Right kidney (tissue), 1 donor: ENCODE data around the gene TBC1D7.
A peak's percentile ranks its signal among the peaks of the same experiment; 100 is the strongest.
"Not testable (repeated sequence)": the region's sequence is repeated elsewhere in the genome, so short reads cannot be mapped to it uniquely, and the experiment has no call there.

Source experiments
- DNase-seq: peaks from one replicate; pipeline ENCODE4 v3.0.0-alpha.2; 2016

TBC1D7 gene

DNA sequence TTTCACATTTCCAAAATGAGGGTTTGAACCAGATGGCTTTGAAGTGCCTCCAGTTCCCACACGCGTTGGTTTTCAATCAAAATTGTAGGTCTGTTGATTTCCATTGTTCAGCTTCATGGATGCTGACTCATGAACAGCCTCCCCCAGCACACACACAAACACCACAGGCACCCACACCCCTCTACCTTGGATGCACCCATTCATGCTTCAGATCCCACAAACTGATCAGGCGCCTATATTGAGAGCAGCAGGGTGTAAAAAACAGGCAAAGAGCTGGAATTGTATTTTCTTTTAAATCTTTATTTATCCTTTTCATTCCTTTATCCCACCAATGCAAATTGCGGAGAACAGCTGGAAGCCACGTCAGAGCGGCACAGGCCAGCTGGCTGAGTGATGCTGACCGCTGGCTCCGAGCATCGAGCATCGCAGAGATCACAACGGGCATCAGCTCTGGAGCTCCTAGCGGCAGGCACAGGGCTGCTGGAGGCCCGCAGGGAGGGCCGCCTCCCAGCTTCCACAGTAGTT lies 29.3 kb upstream of the TBC1D7 start:
- no peak for DNase-seq

DNA sequence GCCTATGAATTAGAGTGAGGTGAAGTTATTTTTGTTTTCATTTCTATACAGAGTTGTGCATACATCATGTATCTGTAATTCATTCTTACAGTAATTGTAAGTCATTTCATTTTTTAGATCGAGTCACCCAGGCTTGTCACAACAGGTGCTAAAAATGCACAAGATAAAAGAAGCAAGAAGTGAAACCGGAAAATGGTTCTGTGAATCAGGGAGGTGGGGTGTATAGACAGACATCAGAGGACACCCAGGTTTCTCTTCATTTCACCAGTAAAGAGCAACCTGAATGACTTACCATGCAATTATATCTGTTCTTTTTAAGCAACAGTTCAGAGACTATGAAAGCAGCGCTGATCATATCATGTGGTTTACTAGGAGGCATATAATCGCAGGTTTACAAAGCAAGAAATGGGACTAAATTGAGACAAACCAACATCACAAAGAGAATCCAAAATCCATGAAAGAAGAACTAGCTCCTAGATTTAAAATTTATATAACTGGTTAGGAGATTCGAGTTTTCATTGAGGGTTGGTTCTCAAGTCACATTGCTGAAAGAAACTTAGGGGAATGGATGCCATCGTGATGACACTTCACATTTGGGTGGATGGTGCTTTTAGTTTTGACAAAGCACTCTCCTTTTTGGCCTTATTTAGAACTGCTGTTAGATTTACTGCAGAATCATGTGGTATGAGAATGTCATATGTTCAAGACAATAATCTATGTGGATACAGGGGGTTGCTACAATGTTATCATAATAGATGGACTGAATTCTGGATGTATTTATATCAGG lies 27.9 kb upstream of the TBC1D7 start:
- no peak for DNase-seq

DNA sequence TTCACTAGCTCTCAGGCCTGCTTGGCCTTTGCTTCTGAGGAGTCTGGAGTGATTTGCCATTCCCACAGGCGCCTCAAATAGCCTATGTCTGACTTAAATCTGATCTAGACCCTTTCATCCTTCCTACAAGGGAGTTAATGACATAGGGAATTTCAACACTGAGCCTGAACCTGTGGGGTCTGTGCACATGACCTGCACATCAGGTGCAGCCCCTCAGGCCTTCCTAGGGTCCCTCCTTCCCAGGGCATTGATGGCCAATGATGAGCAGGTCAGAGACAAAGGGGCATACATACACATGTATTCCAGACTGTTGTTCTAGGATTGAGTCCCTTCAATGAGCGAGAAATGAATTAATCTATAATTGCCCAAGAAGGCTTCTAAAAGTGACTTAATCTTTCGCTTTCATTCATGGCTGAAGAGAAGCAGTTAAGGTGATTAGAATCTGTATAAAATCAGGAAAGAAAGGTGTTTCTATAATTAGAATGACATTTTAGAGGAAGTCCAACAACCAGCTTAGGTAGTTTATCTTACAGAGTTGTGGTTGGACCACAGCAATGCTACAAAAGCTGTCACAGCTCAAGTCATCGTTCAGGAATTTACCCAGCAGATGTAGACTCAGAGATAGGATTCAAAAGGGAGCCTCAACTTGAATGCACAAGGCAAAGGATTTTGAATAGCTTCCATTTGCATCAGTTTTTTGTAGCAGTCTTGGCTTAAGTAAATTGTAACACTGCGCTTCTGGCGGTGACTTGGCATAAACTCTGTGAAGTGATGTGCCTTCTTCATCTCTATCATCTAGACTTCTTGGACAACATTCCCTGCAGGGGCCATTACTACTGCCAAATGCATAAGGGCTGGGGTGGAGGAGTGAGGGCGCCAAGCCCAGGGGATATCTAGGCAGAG lies 27.0 kb upstream of the TBC1D7 start:
- DNase-seq = no peak

DNA sequence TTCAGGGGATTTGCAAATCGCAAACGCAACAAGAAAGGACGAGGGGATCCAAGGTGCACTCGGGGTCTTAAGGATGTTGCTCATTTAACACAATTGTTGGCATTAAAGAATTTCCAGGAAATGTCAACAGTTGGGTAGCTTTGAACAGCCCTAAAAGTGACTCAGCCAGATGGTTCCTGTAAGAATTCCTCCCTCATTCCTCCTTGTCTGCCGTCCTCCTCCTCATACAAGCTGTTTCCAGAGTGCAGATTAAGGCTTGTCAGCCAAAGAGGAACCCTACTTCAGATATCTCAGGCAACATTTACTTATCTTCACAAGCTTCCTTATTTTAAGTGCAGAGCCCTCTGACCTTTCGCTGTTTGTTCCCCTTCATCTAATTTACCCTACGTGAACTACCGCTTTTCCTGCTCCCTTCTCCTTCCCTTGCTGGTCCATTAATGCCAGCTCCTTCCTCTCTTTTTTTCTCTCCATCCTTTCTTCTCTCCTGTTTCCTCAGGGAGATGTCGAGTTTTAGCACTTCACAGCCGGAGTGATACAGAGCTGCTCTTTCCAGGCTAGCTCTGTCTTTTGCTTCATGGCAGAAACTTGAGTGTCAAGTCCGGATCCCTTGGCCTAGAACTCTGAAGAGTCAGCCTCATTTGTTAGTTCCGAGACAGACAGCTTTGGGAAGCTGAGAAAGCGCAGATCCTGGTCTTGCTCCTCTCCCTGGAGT lies 26.1 kb upstream of the TBC1D7 start:
- DNase-seq = peak; percentile 31

DNA sequence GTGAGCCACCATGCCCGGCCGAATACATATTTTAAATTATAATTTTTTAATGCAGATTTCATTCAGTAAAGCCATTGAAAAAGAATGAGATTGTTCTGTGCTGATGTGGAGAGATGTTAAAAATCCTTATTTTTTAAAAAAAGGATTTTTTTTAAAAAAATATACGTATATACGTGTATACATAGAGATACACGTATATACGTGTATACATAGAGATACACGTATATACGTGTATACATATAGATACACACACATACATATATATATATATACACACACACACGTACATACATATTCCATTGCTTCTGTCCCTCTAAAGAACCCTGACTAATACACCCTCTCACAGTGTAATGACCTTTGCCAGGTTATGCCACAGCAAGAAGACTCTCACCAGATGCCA lies 23.8 kb upstream of the TBC1D7 start:
- DNase-seq = no peak

DNA sequence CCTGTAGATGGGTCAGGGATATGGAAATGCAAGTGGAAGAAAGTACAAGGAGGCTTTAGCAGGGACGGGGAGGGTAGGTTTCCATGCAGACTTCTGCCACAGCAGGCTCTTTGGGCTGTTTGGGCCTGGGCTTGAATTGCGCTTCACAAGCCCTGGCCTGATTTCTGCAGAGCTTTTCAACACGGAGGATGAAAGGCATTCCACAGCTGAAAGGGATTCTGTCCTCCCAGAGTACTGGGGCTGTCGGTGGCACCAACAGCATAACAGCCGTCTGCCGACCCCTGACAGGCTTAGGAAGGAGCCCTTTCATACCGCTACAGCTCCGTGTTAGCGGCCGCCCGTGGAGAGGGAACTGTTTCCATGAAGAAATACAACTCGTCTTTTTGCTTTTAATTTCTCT lies 22.9 kb upstream of the TBC1D7 start:
- DNase-seq = no peak

DNA sequence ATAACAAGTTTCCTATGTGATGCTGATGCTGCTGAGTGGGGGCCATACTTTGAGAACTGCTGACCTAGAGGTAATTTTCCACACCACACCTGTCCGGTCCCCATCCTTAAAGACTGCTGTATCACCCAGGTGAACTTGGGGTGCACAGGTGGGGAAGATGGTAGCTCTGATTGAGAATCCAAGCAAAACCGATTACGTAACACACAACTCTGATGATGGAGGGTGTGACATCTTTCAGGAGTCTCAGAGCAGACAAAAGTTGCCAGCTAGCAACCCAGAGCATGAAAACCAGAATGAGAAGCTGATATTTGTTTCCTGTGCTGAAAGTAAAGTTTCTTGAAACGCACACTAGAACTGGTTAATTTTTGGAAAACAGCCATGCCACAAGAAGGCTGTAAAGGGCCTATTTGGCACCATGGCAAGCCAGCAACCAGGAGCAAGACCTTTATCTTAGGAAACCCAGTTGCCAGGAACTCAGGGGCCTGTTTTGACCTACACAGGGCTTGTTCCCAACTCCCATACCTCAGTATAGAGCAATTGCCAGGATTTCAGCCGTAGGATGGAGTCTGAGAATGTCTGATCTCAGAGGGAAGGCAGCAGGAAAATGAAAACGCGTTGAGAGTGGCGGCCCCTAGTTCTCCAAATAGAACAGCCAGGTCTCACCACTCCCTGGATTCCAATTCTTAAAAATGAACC lies 21.6 kb upstream of the TBC1D7 start:
- DNase-seq = no peak

DNA sequence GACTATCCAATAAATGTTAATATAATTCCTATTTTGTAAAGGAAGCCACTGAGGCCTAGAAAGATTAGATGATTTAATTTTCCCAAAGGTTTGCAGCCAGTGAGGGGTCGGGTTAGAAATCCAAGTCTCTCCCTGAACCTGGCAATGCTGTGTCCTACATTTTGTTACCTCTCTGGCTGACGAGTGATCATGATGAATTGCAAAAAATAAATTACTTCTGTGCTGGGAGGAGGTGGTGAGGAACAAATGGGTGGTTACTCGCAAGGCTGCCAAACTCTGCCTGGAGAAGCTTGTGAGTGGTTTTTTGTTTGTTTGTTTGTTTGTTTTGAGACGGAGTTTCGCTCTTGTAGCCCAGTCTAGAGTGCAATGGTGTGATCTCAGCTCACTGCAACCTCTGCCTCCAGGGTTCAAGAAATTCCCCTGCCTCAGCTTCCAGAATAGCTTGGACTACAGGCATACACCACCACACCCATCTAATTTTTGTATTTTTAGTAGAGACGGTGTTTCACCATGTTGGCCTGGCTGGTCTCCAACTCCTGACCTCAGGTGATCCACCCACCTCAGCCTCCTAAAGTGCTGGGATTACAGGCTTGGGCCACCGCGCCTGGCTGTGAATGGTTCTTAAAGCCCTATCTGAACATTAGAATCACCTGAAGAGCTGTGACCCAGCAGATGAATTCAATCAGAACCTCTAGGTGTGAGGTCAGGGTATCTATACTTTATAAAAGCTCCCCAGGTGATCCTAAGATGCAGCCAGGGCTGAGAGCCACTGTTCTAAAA lies 20.2 kb upstream of the TBC1D7 start:
- no peak for DNase-seq

DNA sequence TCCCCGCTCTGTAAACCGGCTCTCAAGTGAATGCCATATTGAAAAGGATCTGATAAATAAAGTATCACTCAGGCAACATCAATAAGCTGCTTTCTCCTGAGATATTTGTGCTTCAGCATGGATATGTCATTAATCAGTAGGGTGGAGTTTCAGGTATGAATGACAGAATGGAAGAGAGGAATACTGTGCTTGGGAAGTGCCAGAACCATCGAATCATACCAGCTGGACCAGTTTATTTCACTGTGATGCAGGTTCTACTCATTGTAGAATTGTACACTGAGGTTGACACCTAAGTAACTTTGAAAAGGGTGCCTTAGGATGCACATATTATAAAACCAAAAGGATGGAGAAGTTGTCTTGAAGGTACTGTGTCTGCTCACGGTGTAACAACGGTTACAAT lies 17.9 kb upstream of the TBC1D7 start:
- DNase-seq = no peak

DNA sequence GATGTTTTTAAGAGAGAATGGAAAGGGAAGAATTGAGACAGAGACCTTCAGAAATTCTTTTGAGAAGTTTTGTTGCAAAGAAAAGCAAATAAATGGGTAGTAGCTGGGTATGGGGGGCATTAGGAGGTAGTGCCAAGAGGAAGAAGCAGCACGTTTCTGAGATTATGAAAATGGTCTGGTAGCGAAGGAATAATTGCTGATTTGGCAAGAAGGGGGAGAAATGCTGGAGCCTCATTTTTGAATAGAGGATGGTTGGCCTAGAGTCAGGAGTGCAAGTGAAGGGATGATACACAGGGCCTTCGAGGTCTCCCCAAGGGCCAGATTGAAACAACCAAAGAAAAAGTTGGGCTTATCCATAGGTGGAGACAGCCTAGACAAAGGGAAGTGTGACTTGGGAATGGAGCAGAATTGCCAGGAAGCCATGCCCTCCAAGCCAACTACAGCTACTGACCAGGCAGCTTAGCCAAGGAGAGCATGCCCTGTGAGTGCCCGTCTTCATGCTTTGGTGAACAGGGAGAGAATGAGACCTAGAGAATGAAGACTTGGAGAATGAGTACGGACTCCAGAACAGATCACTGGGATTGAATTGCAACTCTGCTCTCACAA lies 14.2 kb upstream of the TBC1D7 start:
- DNase-seq = no peak

DNA sequence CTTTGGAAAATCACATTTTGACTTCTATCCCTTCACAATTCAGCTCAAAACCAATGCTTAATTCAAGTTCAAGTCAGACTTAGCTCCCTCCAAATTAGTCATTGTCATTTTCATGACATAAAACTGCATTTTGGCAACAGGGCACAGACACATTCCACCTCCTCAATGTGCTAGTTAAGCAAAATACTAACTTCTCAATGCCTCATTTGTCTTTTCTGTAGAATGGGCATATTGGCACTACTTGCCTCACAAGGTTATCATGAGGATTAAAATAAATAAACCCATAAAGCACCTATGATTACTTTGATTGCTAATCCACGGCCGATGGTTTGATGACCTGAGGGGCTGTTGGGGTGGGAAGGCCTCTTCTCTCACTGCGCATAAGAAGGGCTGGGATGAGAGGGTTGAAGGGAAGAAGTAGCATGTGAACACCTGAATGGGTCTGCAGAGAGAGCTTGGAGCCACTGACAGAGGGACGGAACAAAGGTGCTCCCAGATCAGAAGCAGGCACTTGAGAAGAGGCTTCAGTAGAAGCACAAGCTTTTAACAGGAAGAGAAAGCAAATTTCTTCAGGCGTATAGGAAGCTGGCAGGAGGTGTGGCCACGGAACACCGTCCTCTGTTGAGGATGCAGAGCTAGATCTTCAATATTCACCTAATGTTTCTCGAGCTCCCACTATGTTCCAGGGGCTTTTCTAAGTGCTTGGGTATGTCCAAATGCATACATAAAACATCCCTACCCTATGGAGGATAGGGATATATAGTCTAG lies 11.7 kb upstream of the TBC1D7 start:
- DNase-seq = no peak

DNA sequence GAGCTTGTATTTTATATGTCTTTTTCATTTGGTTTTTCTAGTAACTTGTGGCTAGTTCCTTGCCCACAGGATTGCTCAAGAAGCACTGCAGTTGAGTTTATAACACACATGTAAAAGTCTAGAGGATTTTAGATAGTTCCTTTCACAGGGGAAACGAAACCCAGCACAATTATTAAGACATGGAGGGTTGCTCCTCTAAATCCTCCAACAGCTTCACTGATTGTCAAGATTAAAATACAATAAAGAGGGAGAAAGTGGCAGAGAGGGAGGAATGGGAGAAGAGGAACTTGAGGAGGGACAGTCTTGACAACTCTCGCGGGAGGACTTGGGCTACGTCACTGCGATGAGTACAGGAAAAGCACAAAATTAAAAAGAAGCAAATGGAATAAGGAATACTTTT lies 9.7 kb upstream of the TBC1D7 start:
- DNase-seq = no peak

DNA sequence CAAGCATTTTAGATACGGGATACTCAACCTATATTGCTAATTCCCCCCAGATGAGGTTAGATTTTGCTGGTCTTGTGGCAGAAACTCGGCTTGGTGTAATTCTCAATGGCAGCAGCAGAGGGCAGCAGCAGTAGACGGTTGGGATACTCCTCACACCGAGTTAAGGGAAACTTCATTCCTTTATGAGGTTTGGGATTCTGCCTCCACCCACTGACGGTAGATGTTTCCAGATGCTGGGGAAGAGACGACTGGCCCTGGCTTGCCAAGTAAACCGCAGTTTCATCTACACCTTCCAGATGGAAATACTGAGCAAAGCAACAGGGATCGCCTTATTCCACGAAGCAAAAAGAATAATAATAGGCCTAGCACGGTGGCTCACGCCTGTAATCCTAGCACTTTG lies 8.2 kb upstream of the TBC1D7 start:
- peak; percentile 43 for DNase-seq

DNA sequence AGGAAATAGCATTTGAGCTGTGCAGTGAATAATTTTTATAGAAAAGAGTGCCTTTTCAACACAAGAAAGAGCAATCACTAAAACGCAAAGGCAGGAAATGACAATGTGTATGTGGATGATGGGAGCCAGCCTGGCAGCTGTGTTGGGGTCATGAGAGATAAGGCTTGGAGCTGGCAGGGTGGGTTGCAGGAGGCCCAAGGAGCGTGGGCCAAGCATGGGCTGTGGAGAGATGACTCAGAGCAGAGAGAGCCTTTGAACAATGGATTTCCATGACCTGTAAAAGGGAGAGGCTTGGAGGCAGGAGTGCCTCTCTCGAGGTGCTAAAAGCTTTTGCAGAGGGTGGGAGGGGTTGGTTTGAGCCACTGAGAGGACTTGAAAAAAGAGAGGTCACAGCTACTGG lies 6.6 kb upstream of the TBC1D7 start:
- DNase-seq = no peak

DNA sequence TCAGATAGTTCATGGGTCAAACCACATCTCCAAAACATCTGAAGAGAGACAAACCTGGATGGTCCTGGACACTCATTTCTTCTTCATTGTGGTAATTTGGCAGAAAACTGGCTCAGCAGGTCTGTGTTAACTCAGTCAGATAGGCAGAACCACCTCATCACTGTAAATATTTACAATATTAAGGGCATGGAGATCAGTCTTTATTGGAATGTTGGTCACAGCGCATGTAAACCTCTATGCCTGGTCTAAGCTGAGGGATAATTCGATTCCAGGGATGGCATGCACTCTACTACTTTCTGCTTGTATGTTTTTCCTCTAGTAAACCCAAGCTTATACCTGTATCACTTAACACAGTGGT lies 4.0 kb upstream of the TBC1D7 start:
- DNase-seq = no peak

DNA sequence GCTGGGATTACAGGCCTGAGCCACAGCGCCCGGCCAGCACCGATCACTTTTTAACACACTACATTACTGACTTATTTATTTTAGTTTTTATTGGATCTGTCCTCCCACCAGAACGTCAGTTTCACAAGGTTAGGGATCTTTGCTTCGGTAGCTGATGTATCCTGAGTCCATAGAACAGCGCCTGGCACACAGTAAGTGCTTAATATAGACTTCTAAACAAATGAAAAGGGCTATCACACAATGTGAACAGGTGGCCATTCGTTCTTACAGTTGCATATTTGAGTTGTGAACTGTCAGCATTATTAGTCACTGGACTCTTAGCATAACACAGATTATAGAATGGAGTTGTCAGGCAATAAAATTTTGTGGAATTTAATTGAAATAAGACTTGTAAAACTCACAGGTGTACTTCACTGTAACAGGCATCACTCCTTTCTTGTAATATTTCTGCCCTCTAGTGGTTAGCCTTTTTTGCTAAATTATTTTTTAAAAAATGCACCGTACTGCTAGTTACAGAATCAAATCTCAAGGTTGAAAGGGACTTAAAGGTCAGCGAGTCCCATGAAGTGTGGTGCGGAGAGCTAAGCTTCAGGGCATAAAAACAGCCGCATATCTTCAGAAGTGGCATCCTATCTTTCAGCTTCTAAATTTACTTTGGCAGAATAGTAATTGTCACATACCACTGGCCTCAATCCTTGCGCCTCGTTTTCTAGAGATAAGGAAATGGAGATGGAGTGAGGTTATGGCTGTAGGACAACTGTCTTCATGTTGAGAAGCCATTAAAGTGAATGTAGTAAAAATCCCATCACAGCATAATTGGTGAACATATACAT lies 3.4 kb upstream of the TBC1D7 start:
- DNase-seq = peak; percentile 24

DNA sequence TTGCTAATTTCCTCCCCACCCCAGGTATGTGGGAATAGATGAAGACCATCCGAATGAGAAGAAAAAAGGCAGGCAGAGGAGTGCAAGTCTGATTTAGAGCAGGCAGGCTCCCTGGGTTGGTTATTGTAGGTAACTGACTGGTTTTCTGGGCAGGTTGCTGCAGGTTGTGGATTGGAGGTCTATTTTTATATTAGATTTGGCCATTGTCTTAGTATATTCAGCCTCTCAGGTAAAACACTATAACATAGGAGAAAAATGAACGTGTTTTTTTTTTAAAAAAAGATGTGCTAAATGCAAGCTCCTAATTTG lies 492 bp upstream of the TBC1D7 start:
- DNase-seq = no peak

DNA sequence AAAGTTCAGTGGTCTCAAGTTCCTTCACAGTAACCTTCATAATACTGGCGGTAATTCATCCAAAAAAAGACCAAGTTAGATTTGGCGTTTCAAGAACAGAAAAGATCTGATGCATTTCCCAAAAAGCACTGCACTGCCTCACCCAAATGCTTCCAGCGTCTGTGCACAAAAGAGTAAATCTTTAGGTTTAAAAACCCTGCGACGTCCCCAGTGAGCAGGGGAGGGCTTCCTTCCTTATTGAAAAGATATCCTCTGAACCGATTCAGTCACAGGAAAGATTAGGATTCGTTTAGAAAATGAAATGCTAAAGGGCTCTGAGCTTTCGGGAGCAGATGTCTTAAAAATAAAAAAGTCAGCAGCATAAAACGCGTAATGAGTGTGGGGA lies 654 bp downstream of the TBC1D7 start:
- no peak for DNase-seq

DNA sequence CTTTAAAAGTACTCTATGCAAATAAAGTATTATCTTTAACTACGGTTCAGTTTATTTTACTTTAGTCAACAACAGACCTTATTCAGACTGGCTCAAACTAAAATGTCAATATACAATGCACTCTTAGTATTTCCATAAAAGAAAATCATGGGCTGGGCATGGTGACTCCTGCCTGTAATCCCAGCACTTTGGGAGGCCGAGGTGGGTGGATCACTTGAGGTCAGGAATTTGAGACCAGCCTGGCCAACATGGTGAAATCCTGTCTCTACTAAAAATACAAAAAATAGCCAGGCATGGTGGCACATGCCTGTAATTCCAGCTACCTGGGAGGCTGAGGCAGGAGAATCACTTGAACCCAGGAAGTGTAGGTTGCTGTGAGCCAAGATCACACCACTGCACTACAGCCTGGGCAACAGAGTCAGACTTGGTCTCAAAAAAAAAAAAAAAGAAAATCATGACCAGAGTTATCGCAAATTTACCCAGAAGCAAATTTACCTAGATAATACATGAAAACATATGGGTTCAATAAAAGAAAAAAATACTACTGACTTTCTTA lies 2.2 kb downstream of the TBC1D7 start:
- not testable (repeated sequence) for DNase-seq
